HG02678 (cell line): Measurements from ENCODE around the gene AK5.
"Not testable (repeated sequence)": the region's sequence is repeated elsewhere in the genome, so short reads cannot be mapped to it uniquely, and the experiment has no call there.

Experiments
- ATAC-seq: cut with Tn5 transposase; IDR thresholded peaks from one replicate; pipeline ENCODE4 v1.9.1; 2021; ENCODE audit warnings: mild to moderate bottlenecking, moderate library complexity; ENCODE audit not compliant: unreplicated experiment

Gene AK5

DNA sequence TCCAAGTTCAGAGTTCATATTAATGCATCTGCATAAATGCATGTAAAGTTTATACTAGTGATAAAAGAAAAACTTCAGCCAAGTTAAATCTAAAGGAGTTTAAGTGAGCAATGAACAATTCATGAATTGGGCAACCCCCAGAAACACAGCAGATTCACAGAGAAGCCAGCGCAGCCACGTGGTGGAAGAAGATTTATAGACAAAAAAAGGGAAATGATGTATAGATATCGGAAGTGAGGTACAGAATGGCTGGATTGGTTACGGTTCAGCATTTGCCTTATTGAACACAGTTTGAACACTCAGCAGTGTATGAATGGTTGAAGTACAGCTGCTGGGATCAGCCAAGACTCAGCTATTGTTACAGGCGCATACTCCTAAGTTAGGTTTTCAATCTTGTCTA, 5.7 kb downstream of the AK5 start:
- ATAC-seq, result no peak

- no peak for ATAC-seq
These were observed 6.5 kb downstream of the AK5 start for GRCh38 chr1:77288275-77288674.

DNA sequence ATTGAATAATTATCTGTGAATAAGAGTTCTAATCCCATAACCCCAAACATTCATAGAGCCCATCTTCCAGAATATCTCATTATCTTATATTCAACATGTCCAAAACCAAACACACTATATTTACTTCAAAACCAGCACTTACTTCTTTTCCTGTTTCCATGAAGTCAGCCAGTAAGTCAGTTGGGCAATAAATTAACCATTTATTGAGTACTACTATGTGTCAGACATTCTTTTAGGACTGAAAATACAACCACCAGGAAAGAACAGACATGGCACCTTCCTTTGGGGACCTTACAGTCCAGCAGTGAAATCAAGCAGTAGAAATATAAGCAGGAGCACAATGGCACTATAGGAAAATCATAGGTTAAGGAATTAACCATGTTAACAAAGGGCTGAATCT, 8.8 kb downstream of the AK5 start:
- no peak for ATAC-seq

DNA sequence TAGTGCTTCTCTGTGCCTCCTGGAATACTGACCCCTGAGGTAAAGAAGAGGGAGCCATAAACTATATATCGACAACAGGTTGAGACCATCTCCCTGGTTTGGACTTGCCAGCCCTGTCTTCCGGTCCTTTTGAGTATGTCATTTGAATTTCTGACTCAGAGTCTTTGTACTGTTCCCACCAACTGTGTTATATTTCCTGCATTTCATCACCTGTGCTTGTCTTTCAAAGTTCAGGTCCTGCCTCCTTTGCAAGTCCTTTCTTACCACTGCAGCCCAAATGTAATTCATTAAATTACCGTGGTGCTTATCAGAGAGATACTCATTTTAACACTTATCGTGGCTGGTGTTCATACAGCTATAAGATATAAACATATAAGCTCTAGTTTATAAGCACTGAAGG, 10.7 kb downstream of the AK5 start:
- ATAC-seq, result no peak

- ATAC-seq, result no peak
These were observed 18.7 kb downstream of the AK5 start for GRCh38 chr1:77300566-77300965.

- no peak for ATAC-seq
These were observed 21.6 kb downstream of the AK5 start for GRCh38 chr1:77303387-77303786.

DNA sequence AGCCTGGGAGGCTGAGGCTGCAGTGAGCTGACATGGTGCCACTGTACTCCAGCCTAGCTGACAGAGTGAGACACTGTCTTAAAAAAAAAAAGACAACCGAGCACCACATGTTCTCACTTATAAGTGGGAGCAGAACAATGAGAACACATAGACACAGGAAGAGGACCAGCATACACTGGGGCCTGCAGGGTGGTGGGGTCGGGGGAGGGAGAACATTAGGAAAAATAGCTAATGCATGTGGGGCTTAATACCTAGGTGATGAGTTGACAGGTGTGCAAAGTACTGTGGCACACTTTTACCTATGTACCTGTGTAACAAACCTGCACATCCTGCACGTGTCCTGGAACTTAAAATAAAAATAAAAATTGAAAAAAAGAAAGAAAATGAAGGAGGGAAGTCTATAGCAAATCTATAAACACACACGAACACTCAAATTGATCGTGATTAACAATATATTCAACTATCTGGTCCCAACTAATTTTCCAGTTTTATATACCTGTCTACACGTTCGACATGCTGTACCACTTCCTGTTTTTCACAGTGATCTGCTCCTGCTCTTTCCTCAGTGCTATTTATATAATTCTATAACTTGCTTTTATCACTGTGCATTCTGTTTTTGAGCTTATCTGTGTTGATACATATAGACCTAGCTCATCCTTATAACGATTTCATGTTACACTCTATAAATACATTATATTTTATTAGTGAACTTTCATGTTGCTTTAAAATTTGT, 27.2 kb downstream of the AK5 start:
- no peak for ATAC-seq

DNA sequence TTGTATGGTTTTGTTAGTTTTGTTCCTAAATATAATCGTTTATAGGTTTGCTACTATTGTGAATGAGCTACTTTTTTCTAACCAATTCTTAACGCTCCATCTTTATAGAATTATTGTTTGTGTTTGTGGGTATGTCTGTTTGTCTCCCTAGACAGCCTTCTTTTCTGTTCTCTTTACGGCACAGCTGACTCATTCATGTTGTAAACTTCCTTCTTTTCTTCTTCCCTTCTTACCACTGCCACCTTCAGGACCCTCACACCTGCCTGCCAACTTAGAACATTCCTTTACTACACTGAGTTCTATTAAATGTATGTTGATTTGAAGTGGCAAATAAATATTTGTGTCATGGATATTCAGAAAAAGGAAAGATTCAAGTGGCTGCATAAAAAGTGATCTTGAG, 29.1 kb downstream of the AK5 start:
- ATAC-seq, result no peak

DNA sequence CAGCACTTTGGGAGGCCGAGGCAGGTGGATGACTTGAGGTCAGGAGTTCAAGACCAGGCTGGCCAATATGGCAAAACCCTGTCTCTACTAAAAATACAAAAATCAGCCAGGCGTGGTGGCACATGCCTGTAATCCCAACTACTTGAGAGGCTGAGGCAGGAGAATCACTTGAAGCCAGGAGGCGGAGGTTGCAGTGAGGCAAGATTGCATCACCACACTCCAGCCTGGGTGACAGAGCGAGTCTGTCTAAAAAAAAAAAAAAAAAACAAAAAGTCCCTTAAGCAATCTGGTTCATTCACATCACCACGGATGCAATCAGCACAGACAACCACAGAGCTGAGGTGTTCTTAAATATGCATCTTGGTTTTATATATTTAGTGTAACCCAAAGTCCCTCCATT, 30.5 kb downstream of the AK5 start:
- ATAC-seq, result not testable (repeated sequence)

- no peak for ATAC-seq
These were observed 31.7 kb downstream of the AK5 start for GRCh38 chr1:77313491-77313890.

- ATAC-seq, result no peak
These were observed 34.2 kb downstream of the AK5 start for GRCh38 chr1:77316006-77316405.

- ATAC-seq, result no peak
These were observed 35.1 kb downstream of the AK5 start for GRCh38 chr1:77316966-77317365.

DNA sequence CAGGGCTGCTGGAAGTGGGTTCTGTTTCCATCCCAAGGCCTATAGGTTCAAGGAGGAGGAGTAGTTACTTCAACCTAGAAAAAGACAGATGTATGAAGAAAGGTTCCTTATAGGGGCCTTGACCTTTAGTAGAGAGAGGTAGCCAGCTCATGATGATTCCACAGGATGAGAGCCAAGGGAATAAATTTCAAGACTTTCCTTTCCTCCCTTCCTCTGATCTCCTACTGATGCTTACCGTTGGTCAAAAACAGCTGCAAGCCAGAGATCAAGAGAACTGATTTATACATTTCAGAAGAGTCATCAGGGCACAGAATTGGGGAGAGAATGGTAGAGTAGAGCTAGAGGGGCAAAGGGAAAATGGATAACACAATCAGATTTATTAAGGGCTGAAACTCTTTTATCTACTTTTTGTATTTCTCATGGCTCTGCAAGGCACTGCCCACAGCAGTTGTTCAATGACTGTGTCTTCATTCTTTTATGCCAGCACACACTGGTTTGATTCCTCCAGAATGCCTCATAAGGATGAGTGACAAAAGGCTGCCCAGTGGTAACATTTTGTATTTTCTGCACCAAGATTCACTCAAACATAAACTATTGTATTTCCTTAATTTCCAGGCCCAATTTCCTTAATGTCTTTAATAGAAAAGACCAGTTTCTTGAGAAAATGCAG, 37.4 kb downstream of the AK5 start:
- ATAC-seq, result no peak

DNA sequence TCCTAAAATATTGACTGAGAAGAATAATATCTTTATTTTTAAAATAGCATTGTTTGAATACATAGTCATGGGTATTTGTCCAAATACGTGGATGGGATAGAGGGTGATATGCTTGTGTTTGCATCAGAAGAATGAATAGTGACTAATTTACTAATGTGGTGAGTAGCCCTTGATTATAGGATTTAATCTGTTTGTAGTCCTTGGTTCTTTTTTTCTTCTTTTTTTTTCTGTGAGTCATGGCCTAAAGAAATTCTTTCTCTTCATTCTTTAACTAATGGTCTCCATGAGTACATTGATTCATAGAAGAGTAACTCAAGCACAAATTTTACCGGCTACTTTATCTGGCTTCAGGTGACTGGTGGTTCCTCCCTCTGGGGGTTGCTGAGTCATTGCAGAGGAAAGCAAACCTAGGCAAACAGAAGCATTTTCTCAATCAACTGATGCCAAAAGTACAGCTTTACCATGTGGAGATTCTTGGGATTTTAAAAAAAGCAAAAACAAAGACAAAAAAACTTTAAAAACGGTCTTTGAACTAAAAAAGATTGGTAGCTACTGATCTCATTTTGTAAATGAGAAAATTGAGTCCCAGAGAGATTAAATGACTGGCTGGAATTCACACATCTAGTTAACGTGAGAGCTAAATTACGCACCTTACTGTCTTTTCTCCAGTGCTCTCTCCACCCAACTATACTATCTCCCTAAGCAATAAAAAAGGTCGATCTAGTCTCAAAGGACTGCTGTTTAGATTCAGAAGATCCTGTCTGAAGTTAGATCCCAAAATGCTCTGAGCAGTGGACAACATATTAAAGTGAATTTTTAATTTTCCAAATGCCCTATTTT, 40.5 kb downstream of the AK5 start:
- no peak for ATAC-seq

DNA sequence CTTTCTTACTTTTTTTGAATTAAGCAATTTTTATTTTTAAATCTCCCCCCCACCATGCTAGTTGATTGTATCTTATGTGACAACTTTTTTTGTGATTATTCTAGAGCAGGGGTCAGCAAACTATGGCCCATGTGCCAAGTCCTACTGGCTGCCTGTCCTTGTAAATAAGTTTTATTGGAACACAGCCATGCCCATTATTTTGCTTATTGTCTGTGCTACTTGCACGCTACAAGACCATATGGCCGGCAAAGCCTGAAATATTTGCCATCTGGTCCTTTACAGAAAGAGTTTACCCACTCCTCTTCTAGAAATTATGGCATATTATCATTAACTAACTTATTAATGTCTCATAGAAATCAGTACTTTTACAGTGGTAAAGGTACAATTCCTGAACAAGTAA, 51.7 kb downstream of the AK5 start:
- ATAC-seq, result no peak

GRCh38 chr1:77336729-77337128, 54.9 kb downstream of the AK5 start:
- no peak for ATAC-seq

DNA sequence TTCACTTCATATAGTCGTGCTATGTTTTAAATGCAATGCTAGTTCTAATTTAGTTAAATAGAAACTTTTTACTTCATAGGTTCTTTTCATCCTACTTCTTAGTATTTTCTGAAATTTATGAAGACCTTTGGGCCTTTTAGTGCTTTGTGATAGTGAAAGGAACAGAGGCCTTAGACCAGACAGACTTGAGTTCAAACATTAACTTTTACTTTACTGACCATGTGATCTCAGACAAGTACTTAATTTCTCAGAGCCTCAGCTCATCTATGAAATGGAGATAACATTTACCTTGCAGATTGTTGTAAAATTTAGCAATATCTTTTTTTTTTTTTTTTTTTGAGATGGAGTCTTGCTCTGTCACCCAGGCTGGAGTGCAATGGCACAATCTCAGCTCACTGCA, 57.5 kb downstream of the AK5 start:
- ATAC-seq, result no peak

DNA sequence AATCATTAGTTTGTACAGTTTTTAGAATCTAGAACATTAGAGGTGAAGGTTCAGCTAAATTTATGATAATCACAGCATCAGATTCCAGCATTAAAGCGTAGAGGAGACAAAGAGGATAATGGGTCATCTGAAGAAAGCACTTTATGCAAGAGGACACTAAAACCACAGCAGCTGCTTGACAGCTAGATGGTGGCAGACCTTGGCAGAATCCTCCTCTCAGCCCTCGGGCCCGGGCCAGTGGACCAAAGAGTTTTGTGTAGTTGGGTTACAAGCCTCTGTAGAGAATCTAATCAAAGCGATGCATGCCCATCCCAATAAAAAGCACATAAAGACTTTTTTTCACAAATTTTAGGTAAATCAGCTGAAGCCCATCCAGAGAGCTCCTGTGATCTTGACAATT, 59.4 kb downstream of the AK5 start:
- no peak for ATAC-seq

DNA sequence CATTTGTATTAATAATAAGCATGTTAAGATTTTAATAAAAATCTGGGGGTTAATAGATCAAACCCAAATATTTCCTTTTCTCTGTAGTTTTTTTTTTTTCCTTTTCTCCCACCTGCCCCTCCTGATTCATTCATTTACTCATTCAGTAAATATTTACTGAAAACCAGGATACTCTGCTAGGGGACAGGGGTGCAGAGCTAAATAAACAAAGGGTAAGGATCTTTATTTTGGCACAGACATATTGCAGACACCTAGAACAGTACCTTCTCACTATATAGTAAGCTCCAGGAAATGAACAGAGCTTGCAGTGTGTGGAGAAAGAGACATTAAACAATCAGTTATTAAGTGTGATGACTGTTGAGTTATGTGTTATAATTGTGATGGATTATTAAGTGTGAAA, 60.9 kb downstream of the AK5 start:
- ATAC-seq, result no peak

GRCh38 chr1:77347646-77348045, 65.8 kb downstream of the AK5 start:
- ATAC-seq, result no peak

DNA sequence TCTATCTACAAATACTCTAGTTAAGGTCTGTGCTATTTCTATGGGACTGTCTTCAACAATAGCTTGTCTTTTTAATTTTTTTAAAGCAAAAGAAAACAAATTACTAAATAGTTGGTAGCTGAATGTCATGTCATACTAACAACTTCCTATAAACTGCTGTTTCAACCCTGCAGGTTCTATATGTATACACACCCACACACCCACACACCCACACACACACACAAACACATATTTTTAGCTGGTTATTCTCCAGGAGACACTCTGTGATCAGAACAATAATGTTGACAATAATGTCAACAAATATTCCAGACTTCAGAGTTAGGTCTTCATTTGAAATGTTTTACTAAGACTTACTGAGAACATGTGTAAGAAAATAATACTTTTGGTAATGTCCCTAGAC, 66.7 kb downstream of the AK5 start:
- no peak for ATAC-seq

GRCh38 chr1:77349275-77349674, 67.5 kb downstream of the AK5 start:
- no peak for ATAC-seq
